HepG2 (cell line): Measurements from ENCODE around the gene DQX1. TPM values are rescaled to one million over a fixed set of nuclear protein-coding genes. Genes with fewer than 3 reads are reported as not detected.

Source experiments
- CBFB ChIP-seq: sonication (generic); formaldehyde crosslinking; IDR thresholded peaks from 2 replicates; pipeline ENCODE4 v1.4.0; 2020; ENCODE audit warnings: missing genetic modification reagents
- CSRNP1 ChIP-seq: sonication (generic); formaldehyde crosslinking; IDR thresholded peaks from 2 replicates; pipeline ENCODE4 v1.8.1; 2023; ENCODE audit warnings: mild to moderate bottlenecking, missing genetic modification reagents
- ELF4 ChIP-seq: sonication (generic); formaldehyde crosslinking; IDR thresholded peaks from 2 replicates; pipeline ENCODE4 v1.5.0; 2020; ENCODE audit warnings: missing genetic modification reagents, mild to moderate bottlenecking, moderate library complexity, borderline replicate concordance
- FOXO1 ChIP-seq: sonication (generic); formaldehyde crosslinking; IDR thresholded peaks from 2 replicates; pipeline ENCODE4 v1.4.0; 2020; ENCODE audit warnings: missing genetic modification reagents
- HNRNPLL ChIP-seq: fragments of 200-400 bp; formaldehyde crosslinking; IDR thresholded peaks from 2 replicates; pipeline ENCODE4 v1.6.1; 2017; ENCODE audit warnings: mild to moderate bottlenecking, low read depth, low read length; ENCODE audit not compliant: poor library complexity, severe bottlenecking
- HOXA5 ChIP-seq: sonication (generic); formaldehyde crosslinking; IDR thresholded peaks from 2 replicates; pipeline ENCODE4 v1.4.0; 2020; ENCODE audit warnings: missing genetic modification reagents
- NCOA1 ChIP-seq: sonication (generic); formaldehyde crosslinking; IDR thresholded peaks from 2 replicates; pipeline ENCODE4 v1.9.0; 2021; ENCODE audit warnings: missing genetic modification reagents
- NFYB ChIP-seq: sonication (generic); formaldehyde crosslinking; IDR thresholded peaks from 2 replicates; pipeline ENCODE4 v1.4.0; 2020; ENCODE audit warnings: missing genetic modification reagents
- NR2C2 ChIP-seq: sonication (generic); formaldehyde crosslinking; IDR thresholded peaks from 2 replicates; pipeline ENCODE4 v1.4.0; 2020; ENCODE audit warnings: missing genetic modification reagents, mild to moderate bottlenecking, moderate library complexity, borderline replicate concordance
- PLRG1 ChIP-seq: fragments of 450-650 bp; conservative IDR thresholded peaks from 2 replicates; pipeline ENCODE4 v1.6.1; 2016
- PRDM15 ChIP-seq: sonication (generic); formaldehyde crosslinking; IDR thresholded peaks from 2 replicates; pipeline ENCODE4 v1.4.0; 2020; ENCODE audit warnings: missing genetic modification reagents
- RBAK ChIP-seq: sonication (generic); formaldehyde crosslinking; IDR thresholded peaks from 2 replicates; pipeline ENCODE4 v1.5.1; 2020; ENCODE audit warnings: mild to moderate bottlenecking, missing genetic modification reagents
- TSC22D2 ChIP-seq: sonication (generic); formaldehyde crosslinking; IDR thresholded peaks from 2 replicates; pipeline ENCODE4 v1.5.1; 2020; ENCODE audit warnings: missing genetic modification reagents, mild to moderate bottlenecking, borderline replicate concordance
- ZHX1 ChIP-seq: sonication (generic); formaldehyde crosslinking; IDR thresholded peaks from 2 replicates; pipeline ENCODE4 v1.8.1; 2022; ENCODE audit warnings: low read depth, mild to moderate bottlenecking, missing genetic modification reagents
- ZMYM2 ChIP-seq: sonication (generic); formaldehyde crosslinking; IDR thresholded peaks from 2 replicates; pipeline ENCODE4 v1.8.0; 2022; ENCODE audit warnings: mild to moderate bottlenecking, missing genetic modification reagents
- ZNF333 ChIP-seq: sonication (generic); formaldehyde crosslinking; IDR thresholded peaks from 2 replicates; pipeline ENCODE4 v1.4.0; 2020; ENCODE audit warnings: mild to moderate bottlenecking, missing genetic modification reagents, borderline replicate concordance
- ZNF382 ChIP-seq: sonication (generic); formaldehyde crosslinking; IDR thresholded peaks from 2 replicates; pipeline ENCODE4 v1.5.0; 2020; ENCODE audit warnings: missing genetic modification reagents, mild to moderate bottlenecking, borderline replicate concordance
- ZNF552 ChIP-seq: sonication (generic); formaldehyde crosslinking; IDR thresholded peaks from 2 replicates; pipeline ENCODE4 v1.9.0; 2022; ENCODE audit warnings: missing genetic modification reagents, mild to moderate bottlenecking, borderline replicate concordance
- ZNF691 ChIP-seq: sonication (generic); formaldehyde crosslinking; IDR thresholded peaks from 2 replicates; pipeline ENCODE4 v1.4.0; 2020; ENCODE audit warnings: missing genetic modification reagents, low read depth, mild to moderate bottlenecking, borderline replicate concordance
- ZNF784 ChIP-seq: sonication (generic); formaldehyde crosslinking; IDR thresholded peaks from 2 replicates; pipeline ENCODE4 v1.5.1; 2020; ENCODE audit warnings: missing genetic modification reagents, mild to moderate bottlenecking, borderline replicate concordance
- polyA plus RNA-seq, 8 experiments: library from polyadenylated mRNA; depleted of rRNA in 3 of 8; stranded (reverse) in 7 of 8; unstranded in 1 of 8; fragments of >200 nt; fragmentation: Illumina TruSeq in 4 of 8; extraction: Trizol in 4 of 8; gene quantifications; 2 replicates each; pipeline versions ENCODE4 v1.2.1 to v1.2.3, GENCODE V29; 2011 to 2016; ENCODE audit warnings: low read depth in 4 of 8, missing spikeins in 1 of 8, mixed read lengths in 1 of 8; ENCODE audit not compliant: insufficient read depth in 1 of 8
- total RNA-seq, 5 experiments: library from RNA; depleted of rRNA; stranded (reverse); fragments of >200 nt; fragmentation: Illumina TruSeq; extraction: Trizol; gene quantifications; 2 replicates each; pipeline ENCODE4 v1.2.3, GENCODE V29; 2016; ENCODE audit warnings: low read depth in 1 of 5

Gene DQX1
- total and polyA plus RNA-seq, 2 of the 13 experiments (the other 11 are each of a cell fraction or from before 2014, with no cell fraction given): 27.6 to 89.8 TPM

GRCh38 chr2:74486141-74486540 lies 39.9 kb downstream of the DQX1 start (continued):
- no peak for TF ChIP-seq ZNF333 (CRISPR knock-in tag)
- no peak for TF ChIP-seq HNRNPLL
- no peak for TF ChIP-seq CSRNP1 (CRISPR knock-in tag)
- no peak for TF ChIP-seq PRDM15 (CRISPR knock-in tag)
- TF ChIP-seq RBAK (CRISPR knock-in tag): no peak
- peak; percentile 29; the same call in 1 of the 2 replicates for TF ChIP-seq ZHX1 (CRISPR knock-in tag)
- 0 out of 2 replicates have a peak, but pooled peaks have one; percentile 14 for TF ChIP-seq FOXO1
- no peak for TF ChIP-seq ZNF382 (CRISPR knock-in tag)
- TF ChIP-seq ELF4 (CRISPR knock-in tag): no peak
- 0 out of 2 replicates have a peak, but pooled peaks have one; percentile 26 for TF ChIP-seq TSC22D2
- no peak for TF ChIP-seq ZNF552 (CRISPR knock-in tag)
- TF ChIP-seq ZNF784 (CRISPR knock-in tag): no peak
- TF ChIP-seq CBFB: no peak
- peak; percentile 65; the same call in 1 of the 2 replicates for TF ChIP-seq NR2C2 (CRISPR knock-in tag)
- no peak for TF ChIP-seq HOXA5 (CRISPR knock-in tag)
- no peak for TF ChIP-seq NCOA1 (CRISPR knock-in tag)
- no peak for TF ChIP-seq NFYB (CRISPR knock-in tag)
- no peak for TF ChIP-seq PLRG1
- no peak for TF ChIP-seq ZMYM2
- TF ChIP-seq ZNF691 (CRISPR knock-in tag): no peak
